ENCODE measurements around the gene SLX4IP.

Gene SLX4IP

DNA sequence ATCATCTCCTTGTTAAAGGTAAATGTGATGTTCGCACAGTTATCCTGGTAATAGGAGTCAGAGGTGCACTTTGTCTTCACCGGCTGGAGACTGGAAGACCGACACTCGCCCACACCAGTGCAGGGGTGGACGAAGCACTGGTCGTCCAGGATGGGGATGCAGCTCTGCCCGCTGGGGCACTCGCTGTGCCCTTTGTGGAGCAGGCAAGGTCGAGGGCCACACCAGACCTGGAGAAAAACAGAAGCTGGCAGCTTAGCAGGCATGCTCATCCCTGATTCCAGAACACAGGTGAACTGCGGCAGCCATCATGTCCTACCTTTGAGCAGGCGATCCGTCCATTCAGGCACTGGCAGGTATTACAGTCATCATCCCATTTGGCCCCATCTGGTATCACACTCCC is 206.4 kb downstream of the SLX4IP start:
- Histone ChIP-seq H3K36me3 (ENCODE audit: control insufficient read depth in 2 of 2, insufficient read depth in 1 of 2, low read length in 2 of 2) (peaks cover 27 to 95% of the 10 kb centered on the region in 2 experiments), H3K27ac (ENCODE audit: extremely low read depth, low read depth, low read length) (no peak overlapping the region), H3K9me3 (ENCODE audit: control insufficient read depth, insufficient read depth, low read depth, low read length) (no peaks in the 10 kb centered on the region), H3K4me3 (ENCODE audit: low read depth, low read length) (no peak overlapping the region), H3K4me1 (ENCODE audit: control insufficient read depth, insufficient read depth, low read length) (no peaks in the 10 kb centered on the region; the same call in 1 of the 2 replicates)
- CTCF ChIA-PET, result interaction anchor here (0.9 to 1.1 kb wide), 2 partner anchors 89 to 663 kb away, joined by 3 to 4 read pairs; no protein-coding TSS in a partner anchor
- TF ChIP-seq ATF2 (tag by site-specific recombination; IDR thresholded peaks at IDR 0.05; ENCODE audit: low read depth) (peak; percentile 31; the same call in 1 of the 2 replicates), ZNF169 (tag by site-specific recombination; IDR thresholded peaks at IDR 0.05) (no peak), ZNF248 (tag by site-specific recombination; IDR thresholded peaks at IDR 0.05) (no peak), ZNF398 (tag by site-specific recombination; IDR thresholded peaks at IDR 0.05) (no peak), ZBTB8A (tag by site-specific recombination; IDR thresholded peaks at IDR 0.05) (no peak)
- POLR2A ChIA-PET, result no interaction called here

- H3K4me1 ChIP-seq (ENCODE audit: control insufficient read depth, insufficient read depth, low read length), result no peaks in the 10 kb centered on the region; the same call in 1 of the 2 replicates
- no peak overlapping the region for H3K4me3 ChIP-seq (ENCODE audit: low read depth, low read length)
- ChIA-PET POLR2A (no interaction called here), CTCF (no interaction called here)
- H3K27ac ChIP-seq (ENCODE audit: extremely low read depth, low read depth, low read length), result no peak overlapping the region
- H3K36me3 ChIP-seq (ENCODE audit: control insufficient read depth in 2 of 2, insufficient read depth in 1 of 2, low read length in 2 of 2), result peaks cover 29 to 96% of the 10 kb centered on the region in 2 experiments
- no peaks in the 10 kb centered on the region for H3K9me3 ChIP-seq (ENCODE audit: control insufficient read depth, insufficient read depth, low read depth, low read length)
- TF ChIP-seq EGR2 (tag by site-specific recombination; IDR thresholded peaks at IDR 0.05; ENCODE audit: low read depth) (no peak), KLF17 (tag by site-specific recombination; IDR thresholded peaks at IDR 0.05) (no peak), ZNF623 (tag by site-specific recombination; IDR thresholded peaks at IDR 0.05) (no peak), ZNF248 (tag by site-specific recombination; IDR thresholded peaks at IDR 0.05) (no peak), ZNF571 (tag by site-specific recombination; IDR thresholded peaks at IDR 0.05) (no peak), WT1 (tag by site-specific recombination; IDR thresholded peaks at IDR 0.05) (no peak), SALL2 (tag by site-specific recombination; IDR thresholded peaks at IDR 0.05; ENCODE audit: borderline replicate concordance) (no peak), ZNF561 (tag by site-specific recombination; IDR thresholded peaks at IDR 0.05; ENCODE audit: borderline replicate concordance) (no peak), ZNF433 (tag by site-specific recombination; IDR thresholded peaks at IDR 0.05; ENCODE audit: low read depth) (no peak), ZNF155 (tag by site-specific recombination; IDR thresholded peaks at IDR 0.05) (no peak), KLF9 (tag by site-specific recombination; IDR thresholded peaks at IDR 0.05; ENCODE audit: low read depth) (no peak), GLIS1 (tag by site-specific recombination; IDR thresholded peaks at IDR 0.05) (no peak), ZNF391 (tag by site-specific recombination; IDR thresholded peaks at IDR 0.05; ENCODE audit: borderline replicate concordance, low read depth) (no peak)
- TF ChIP-seq, protein P1, sequence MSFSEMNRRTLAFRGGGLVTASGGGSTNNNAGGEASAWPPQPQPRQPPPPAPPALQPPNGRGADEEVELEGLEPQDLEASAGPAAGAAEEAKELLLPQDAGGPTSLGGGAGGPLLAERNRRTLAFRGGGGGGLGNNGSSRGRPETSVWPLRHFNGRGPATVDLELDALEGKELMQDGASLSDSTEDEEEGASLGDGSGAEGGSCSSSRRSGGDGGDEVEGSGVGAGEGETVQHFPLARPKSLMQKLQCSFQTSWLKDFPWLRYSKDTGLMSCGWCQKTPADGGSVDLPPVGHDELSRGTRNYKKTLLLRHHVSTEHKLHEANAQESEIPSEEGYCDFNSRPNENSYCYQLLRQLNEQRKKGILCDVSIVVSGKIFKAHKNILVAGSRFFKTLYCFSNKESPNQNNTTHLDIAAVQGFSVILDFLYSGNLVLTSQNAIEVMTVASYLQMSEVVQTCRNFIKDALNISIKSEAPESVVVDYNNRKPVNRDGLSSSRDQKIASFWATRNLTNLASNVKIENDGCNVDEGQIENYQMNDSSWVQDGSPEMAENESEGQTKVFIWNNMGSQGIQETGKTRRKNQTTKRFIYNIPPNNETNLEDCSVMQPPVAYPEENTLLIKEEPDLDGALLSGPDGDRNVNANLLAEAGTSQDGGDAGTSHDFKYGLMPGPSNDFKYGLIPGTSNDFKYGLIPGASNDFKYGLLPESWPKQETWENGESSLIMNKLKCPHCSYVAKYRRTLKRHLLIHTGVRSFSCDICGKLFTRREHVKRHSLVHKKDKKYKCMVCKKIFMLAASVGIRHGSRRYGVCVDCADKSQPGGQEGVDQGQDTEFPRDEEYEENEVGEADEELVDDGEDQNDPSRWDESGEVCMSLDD (tag by site-specific recombination; IDR thresholded peaks at IDR 0.05), result no peak
- TF ChIP-seq, protein P2, sequence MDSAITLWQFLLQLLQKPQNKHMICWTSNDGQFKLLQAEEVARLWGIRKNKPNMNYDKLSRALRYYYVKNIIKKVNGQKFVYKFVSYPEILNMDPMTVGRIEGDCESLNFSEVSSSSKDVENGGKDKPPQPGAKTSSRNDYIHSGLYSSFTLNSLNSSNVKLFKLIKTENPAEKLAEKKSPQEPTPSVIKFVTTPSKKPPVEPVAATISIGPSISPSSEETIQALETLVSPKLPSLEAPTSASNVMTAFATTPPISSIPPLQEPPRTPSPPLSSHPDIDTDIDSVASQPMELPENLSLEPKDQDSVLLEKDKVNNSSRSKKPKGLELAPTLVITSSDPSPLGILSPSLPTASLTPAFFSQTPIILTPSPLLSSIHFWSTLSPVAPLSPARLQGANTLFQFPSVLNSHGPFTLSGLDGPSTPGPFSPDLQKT (IDR thresholded peaks at IDR 0.05; ENCODE audit: borderline replicate concordance, low read depth, low read length), result no peak
- TF ChIP-seq, protein P3, sequence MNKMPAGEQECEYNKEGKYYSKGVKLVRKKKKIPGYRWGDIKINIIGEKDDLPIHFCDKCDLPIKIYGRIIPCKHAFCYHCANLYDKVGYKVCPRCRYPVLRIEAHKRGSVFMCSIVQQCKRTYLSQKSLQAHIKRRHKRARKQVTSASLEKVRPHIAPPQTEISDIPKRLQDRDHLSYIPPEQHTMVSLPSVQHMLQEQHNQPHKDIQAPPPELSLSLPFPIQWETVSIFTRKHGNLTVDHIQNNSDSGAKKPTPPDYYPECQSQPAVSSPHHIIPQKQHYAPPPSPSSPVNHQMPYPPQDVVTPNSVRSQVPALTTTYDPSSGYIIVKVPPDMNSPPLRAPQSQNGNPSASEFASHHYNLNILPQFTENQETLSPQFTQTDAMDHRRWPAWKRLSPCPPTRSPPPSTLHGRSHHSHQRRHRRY (tag by site-specific recombination; IDR thresholded peaks at IDR 0.05), result no peak
- TF ChIP-seq, protein P4, sequence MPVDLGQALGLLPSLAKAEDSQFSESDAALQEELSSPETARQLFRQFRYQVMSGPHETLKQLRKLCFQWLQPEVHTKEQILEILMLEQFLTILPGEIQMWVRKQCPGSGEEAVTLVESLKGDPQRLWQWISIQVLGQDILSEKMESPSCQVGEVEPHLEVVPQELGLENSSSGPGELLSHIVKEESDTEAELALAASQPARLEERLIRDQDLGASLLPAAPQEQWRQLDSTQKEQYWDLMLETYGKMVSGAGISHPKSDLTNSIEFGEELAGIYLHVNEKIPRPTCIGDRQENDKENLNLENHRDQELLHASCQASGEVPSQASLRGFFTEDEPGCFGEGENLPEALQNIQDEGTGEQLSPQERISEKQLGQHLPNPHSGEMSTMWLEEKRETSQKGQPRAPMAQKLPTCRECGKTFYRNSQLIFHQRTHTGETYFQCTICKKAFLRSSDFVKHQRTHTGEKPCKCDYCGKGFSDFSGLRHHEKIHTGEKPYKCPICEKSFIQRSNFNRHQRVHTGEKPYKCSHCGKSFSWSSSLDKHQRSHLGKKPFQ (tag by site-specific recombination; IDR thresholded peaks at IDR 0.05), result no peak
Observed at GRCh38 chr20:10641893-10642292, 206.8 kb downstream of the SLX4IP start.

Measured in HEK293 (cell line).